HCT116 (cell line): ENCODE measurements around the gene ELK3. TPM values are rescaled to one million over a fixed set of nuclear protein-coding genes. Genes with fewer than 3 reads are reported as not detected.
A peak's percentile ranks its signal among the peaks of the same experiment; 100 is the strongest.

Experiments
- ATAC-seq: fragments of 200-7000 bp; cut with Tn5 transposase; 2 replicates; pipeline ENCODE4 v1.9.1; 2020; ENCODE audit warnings: mild to moderate bottlenecking, moderate library complexity
- BruUV-seq: library from RNA; stranded (reverse); fragments of 400-500 nt; replicated peaks from 2 replicates; lab custom pipeline; 2021; lab: Mats Ljungman, UMichigan
- CTCF ChIA-PET: fragments of 300-600 bp; sonication (Branson Sonifier 250); formaldehyde crosslinking; loops from one replicate; lab custom pipeline; 2021; ENCODE audit warnings: antibody characterized with exemption; lab: Charles Lee
- POLR2A ChIA-PET: fragments of 300-600, 350-600 bp; sonication (Branson Sonifier 250); formaldehyde crosslinking; loops from one replicate; lab custom pipeline; 2021; ENCODE audit warnings: antibody characterized with exemption; lab: Charles Lee
- RAD21 ChIA-PET, 2 experiments: fragments of 300-600 bp; sonication (Branson Sonifier 250); formaldehyde crosslinking; loops; one replicate each; lab custom pipeline; 2023; ENCODE audit warnings: low total read pairs in 2 of 2; ENCODE audit not compliant: uncharacterized antibody in 2 of 2, unreplicated experiment in 2 of 2, low non-redundant PET in 1 of 2; lab: Charles Lee
- DNase-seq: peaks from one replicate; pipeline ENCODE4 v3.0.0-alpha.2; 2010; ENCODE audit warnings: low read depth, low spot score
- H2AFZ ChIP-seq: fragments of 200-600 bp; shearing (Covaris generic), sonication (generic); 2 replicates; pipeline ENCODE4 v1.6.1; 2017; ENCODE audit warnings: low read depth, mixed run types, mixed read lengths, antibody characterized with exemption, low read length; ENCODE audit not compliant: poor library complexity, severe bottlenecking
- H3K27ac ChIP-seq: 2 replicates; pipeline ENCODE4 v1.5.1; 2012; ENCODE audit warnings: low read depth, low read length
- H3K27me3 ChIP-seq: fragments of 200-600 bp; sonication (generic); 2 replicates; pipeline ENCODE4 v1.6.1; 2016; ENCODE audit warnings: mixed run types, low read length, mixed read lengths; ENCODE audit not compliant: insufficient read depth
- H3K36me3 ChIP-seq, 2 experiments: fragments of 200-500 bp in 1 of 2; fragments of 200-600 bp in 1 of 2; sonication (Bioruptor generic) in 1 of 2; sonication (generic) in 1 of 2; 2 replicates each; pipeline versions ENCODE4 v1.5.1 to v1.6.1; 2014 to 2016; ENCODE audit warnings: low read length in 2 of 2, inconsistent platforms in 1 of 2, mixed read lengths in 1 of 2, mixed run types in 1 of 2; ENCODE audit not compliant: insufficient read depth in 2 of 2, control insufficient read depth in 1 of 2
- H3K4me1 ChIP-seq, 2 experiments: fragments of 200-600 bp in 1 of 2; sonication (generic) in 1 of 2; 2 replicates each; pipeline versions ENCODE4 v1.5.1 to v1.6.1; 2012 to 2017; ENCODE audit warnings: low read length in 2 of 2, inconsistent platforms in 1 of 2, mild to moderate bottlenecking in 1 of 2, mixed read lengths in 1 of 2, mixed run types in 1 of 2, moderate library complexity in 1 of 2; ENCODE audit not compliant: insufficient read depth in 2 of 2, control insufficient read depth in 1 of 2
- H3K4me2 ChIP-seq: fragments of 200-600 bp; sonication (generic); 2 replicates; pipeline ENCODE4 v1.6.1; 2017; ENCODE audit warnings: mixed run types, low read length, mixed read lengths
- H3K4me3 ChIP-seq, 2 experiments: fragments of 200-600 bp in 1 of 2; sonication (generic) in 1 of 2; replicated peaks in 1 of 2; 2 replicates each; pipeline ENCODE4 v1.5.1; 2011 to 2016; ENCODE audit warnings: low read length in 2 of 2, control low read depth in 1 of 2, low read depth in 1 of 2, mild to moderate bottlenecking in 1 of 2, mixed read lengths in 1 of 2, mixed run types in 1 of 2
- H3K79me2 ChIP-seq: fragments of 200-600 bp; sonication (generic); 2 replicates; pipeline ENCODE4 v1.6.1; 2017; ENCODE audit warnings: mild to moderate bottlenecking, mixed run types, low read length, moderate library complexity, mixed read lengths; ENCODE audit not compliant: insufficient read depth
- H3K9ac ChIP-seq: fragments of 200-600 bp; sonication (generic); 2 replicates; pipeline ENCODE4 v1.6.1; 2016; ENCODE audit warnings: low read length, mixed read lengths
- H3K9me2 ChIP-seq: fragments of 200-600 bp; sonication (generic), shearing (Covaris generic); 2 replicates; pipeline ENCODE4 v1.6.1; 2017; ENCODE audit warnings: mixed run types, mild to moderate bottlenecking, moderate library complexity; ENCODE audit not compliant: insufficient read depth
- H3K9me3 ChIP-seq, 2 experiments: fragments of 200-500 bp in 1 of 2; fragments of 200-600 bp in 1 of 2; sonication (Bioruptor generic) in 1 of 2; sonication (generic) in 1 of 2; 2 replicates each; pipeline ENCODE4 v1.6.1; 2014 to 2017; ENCODE audit warnings: low read length in 2 of 2, mixed read lengths in 2 of 2, inconsistent platforms in 1 of 2, low read depth in 1 of 2, mild to moderate bottlenecking in 1 of 2, mixed run types in 1 of 2, moderate library complexity in 1 of 2; ENCODE audit not compliant: control insufficient read depth in 1 of 2, insufficient read depth in 1 of 2
- H4K20me1 ChIP-seq: fragments of 200-600 bp; sonication (generic), shearing (Covaris generic); 2 replicates; pipeline ENCODE4 v1.6.1; 2017; ENCODE audit warnings: mixed run types, mild to moderate bottlenecking, moderate library complexity; ENCODE audit not compliant: insufficient read depth
- CBX3 ChIP-seq: IDR thresholded peaks from 2 replicates; pipeline ENCODE4 v1.6.1; 2012; ENCODE audit warnings: low read depth
- CEBPB ChIP-seq: IDR thresholded peaks from 2 replicates; pipeline ENCODE4 v1.6.1; 2012; ENCODE audit warnings: low read depth
- CTCF ChIP-seq, 3 experiments: fragments of 200-600 bp in 1 of 3; sonication (generic) in 1 of 3; IDR thresholded peaks in 2 of 3; conservative IDR thresholded peaks in 1 of 3; 2 replicates each; pipeline ENCODE4 v1.5.1; 2012 to 2017; ENCODE audit warnings: low read depth in 2 of 3, low read length in 2 of 3, antibody characterized with exemption in 1 of 3, borderline replicate concordance in 1 of 3, control low read depth in 1 of 3, mild to moderate bottlenecking in 1 of 3, mixed read lengths in 1 of 3, mixed run types in 1 of 3, moderate library complexity in 1 of 3; ENCODE audit not compliant: insufficient read depth in 1 of 3
- EGR1 ChIP-seq: IDR thresholded peaks from 2 replicates; pipeline ENCODE4 v1.6.1; 2012; ENCODE audit warnings: low read depth
- ELF1 ChIP-seq: IDR thresholded peaks from 2 replicates; pipeline ENCODE4 v1.6.1; 2012; ENCODE audit warnings: low read depth, borderline replicate concordance
- EZH2 ChIP-seq: fragments of 200-600 bp; sonication (generic); IDR thresholded peaks from 2 replicates; pipeline ENCODE4 v1.6.1; 2017; ENCODE audit warnings: antibody characterized with exemption, mixed run types
- EZH2phosphoT487 ChIP-seq: fragments of 200-600 bp; IDR thresholded peaks from 2 replicates; pipeline ENCODE4 v1.6.1; 2018; ENCODE audit warnings: antibody characterized with exemption, borderline replicate concordance
- FOSL1 ChIP-seq: IDR thresholded peaks from 2 replicates; pipeline ENCODE4 v1.6.1; 2012; ENCODE audit warnings: low read depth
- MAX ChIP-seq: IDR thresholded peaks from 2 replicates; pipeline ENCODE4 v1.6.1; 2012
- RAD21 ChIP-seq: IDR thresholded peaks from 2 replicates; pipeline ENCODE4 v1.6.1; 2012; ENCODE audit warnings: low read depth, mild to moderate bottlenecking
- SIN3A ChIP-seq: IDR thresholded peaks from 2 replicates; pipeline ENCODE4 v1.6.1; 2012; ENCODE audit warnings: low read depth
- SP1 ChIP-seq: IDR thresholded peaks from 2 replicates; pipeline ENCODE4 v1.6.1; 2012; ENCODE audit warnings: low read depth
- SRF ChIP-seq: IDR thresholded peaks from 2 replicates; pipeline ENCODE4 v1.6.1; 2012; ENCODE audit warnings: low read depth
- TCF7L2 ChIP-seq: IDR thresholded peaks from 2 replicates; pipeline ENCODE4 v1.7.0; 2011; ENCODE audit warnings: borderline replicate concordance, inconsistent platforms; ENCODE audit not compliant: insufficient read depth, insufficient read length; ENCODE audit errors: extremely low read depth
- ZFX ChIP-seq: fragments of 450-650 bp; IDR thresholded peaks from 2 replicates; pipeline ENCODE4 v1.6.1; 2017
- ZNF274 ChIP-seq: fragments of 200-500 bp; sonication (Bioruptor generic); IDR thresholded peaks from 2 replicates; pipeline ENCODE4 v1.6.1; 2014; ENCODE audit warnings: mild to moderate bottlenecking, low read depth, low read length, inconsistent platforms
- intact Hi-C: fragments of 100-400 bp; cut with micrococcal nuclease; formaldehyde crosslinking; loops from 2 replicates; pipeline ENCODE4 v1.10.0; 2022
- total RNA-seq: library from RNA; stranded (reverse); gene quantifications from one replicate; pipeline ENCODE4 v1.2.1, GENCODE V29; 2021; ENCODE audit not compliant: unreplicated experiment
- TF ChIP-seq, protein P1 (sequence below): IDR thresholded peaks from 2 replicates; pipeline ENCODE4 v1.6.1; 2011; ENCODE audit warnings: mild to moderate bottlenecking, low read length, moderate library complexity; ENCODE audit not compliant: insufficient replicate concordance; ENCODE audit errors: extremely low read depth
- TF ChIP-seq, protein P2 (sequence below): IDR thresholded peaks from 2 replicates; pipeline ENCODE4 v1.6.1; 2012; ENCODE audit warnings: low read depth

ELK3 gene
- total RNA-seq, 1 experiment from 2014 or later: 45.6 TPM

DNA sequence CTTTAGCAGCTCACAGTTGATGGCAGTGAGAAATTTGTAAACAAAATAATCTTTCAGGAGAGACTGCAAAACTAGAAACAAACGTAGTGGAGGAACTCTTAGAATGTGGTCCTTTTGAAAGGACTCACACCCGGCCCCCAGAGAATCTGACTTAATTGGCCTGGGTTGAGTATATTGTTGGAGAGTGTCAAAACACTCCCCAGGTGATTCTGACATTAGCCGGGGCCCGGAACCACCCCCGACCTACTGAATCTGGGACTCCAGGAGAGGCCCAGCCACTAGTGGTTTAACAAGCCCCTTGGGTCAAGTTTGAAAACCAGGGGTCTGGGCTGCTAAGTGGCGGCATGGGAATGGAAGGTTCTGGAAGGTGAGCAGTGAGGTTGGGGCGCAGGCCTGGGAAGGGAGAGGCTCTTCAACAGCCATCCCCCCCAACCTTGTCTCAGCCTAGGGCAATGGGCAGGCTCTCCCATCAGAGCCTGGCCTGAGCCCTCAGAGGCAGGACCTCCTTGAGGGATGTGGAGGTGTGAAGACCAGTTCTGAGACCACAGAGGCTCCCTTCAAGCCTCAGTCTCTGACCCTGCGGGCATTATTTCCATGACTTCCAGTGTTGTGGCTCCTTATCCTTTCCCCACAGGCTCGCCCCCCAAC is 1.1 kb upstream of the ELK3 start:
- Histone ChIP-seq H3K79me2 (peaks cover 33% of the 10 kb centered on the region), H4K20me1 (no peaks in the 10 kb centered on the region), H3K27ac (peak overlapping the region; percentile 88), H3K4me2 (peak overlapping the region; percentile 99)
- CTCF ChIA-PET: no interaction called here
- no TSS peak for BruUV-seq
- TF ChIP-seq CBX3 (no peak), MAX (no peak), ZNF274 (no peak), SRF (no peak), SIN3A (no peak), CTCF (IDR thresholded peaks at IDR 0.05 in 2 of 3, conservative IDR thresholded peaks at IDR 0.05 in 1 of 3; ENCODE audit: borderline replicate concordance in 1 of 3, insufficient read depth in 1 of 3, low read depth in 2 of 3, low read length in 2 of 3) (no peak), ELF1 (no peak), FOSL1 (no peak), CEBPB (no peak), SP1 (no peak), RAD21 (no peak), EGR1 (no peak), TCF7L2 (no peak), EZH2 (no peak), EZH2phosphoT487 (no peak), ZFX (no peak)
- TF ChIP-seq, protein P1, sequence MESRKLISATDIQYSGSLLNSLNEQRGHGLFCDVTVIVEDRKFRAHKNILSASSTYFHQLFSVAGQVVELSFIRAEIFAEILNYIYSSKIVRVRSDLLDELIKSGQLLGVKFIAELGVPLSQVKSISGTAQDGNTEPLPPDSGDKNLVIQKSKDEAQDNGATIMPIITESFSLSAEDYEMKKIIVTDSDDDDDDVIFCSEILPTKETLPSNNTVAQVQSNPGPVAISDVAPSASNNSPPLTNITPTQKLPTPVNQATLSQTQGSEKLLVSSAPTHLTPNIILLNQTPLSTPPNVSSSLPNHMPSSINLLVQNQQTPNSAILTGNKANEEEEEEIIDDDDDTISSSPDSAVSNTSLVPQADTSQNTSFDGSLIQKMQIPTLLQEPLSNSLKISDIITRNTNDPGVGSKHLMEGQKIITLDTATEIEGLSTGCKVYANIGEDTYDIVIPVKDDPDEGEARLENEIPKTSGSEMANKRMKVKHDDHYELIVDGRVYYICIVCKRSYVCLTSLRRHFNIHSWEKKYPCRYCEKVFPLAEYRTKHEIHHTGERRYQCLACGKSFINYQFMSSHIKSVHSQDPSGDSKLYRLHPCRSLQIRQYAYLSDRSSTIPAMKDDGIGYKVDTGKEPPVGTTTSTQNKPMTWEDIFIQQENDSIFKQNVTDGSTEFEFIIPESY: no peak
- TF ChIP-seq, protein P2, sequence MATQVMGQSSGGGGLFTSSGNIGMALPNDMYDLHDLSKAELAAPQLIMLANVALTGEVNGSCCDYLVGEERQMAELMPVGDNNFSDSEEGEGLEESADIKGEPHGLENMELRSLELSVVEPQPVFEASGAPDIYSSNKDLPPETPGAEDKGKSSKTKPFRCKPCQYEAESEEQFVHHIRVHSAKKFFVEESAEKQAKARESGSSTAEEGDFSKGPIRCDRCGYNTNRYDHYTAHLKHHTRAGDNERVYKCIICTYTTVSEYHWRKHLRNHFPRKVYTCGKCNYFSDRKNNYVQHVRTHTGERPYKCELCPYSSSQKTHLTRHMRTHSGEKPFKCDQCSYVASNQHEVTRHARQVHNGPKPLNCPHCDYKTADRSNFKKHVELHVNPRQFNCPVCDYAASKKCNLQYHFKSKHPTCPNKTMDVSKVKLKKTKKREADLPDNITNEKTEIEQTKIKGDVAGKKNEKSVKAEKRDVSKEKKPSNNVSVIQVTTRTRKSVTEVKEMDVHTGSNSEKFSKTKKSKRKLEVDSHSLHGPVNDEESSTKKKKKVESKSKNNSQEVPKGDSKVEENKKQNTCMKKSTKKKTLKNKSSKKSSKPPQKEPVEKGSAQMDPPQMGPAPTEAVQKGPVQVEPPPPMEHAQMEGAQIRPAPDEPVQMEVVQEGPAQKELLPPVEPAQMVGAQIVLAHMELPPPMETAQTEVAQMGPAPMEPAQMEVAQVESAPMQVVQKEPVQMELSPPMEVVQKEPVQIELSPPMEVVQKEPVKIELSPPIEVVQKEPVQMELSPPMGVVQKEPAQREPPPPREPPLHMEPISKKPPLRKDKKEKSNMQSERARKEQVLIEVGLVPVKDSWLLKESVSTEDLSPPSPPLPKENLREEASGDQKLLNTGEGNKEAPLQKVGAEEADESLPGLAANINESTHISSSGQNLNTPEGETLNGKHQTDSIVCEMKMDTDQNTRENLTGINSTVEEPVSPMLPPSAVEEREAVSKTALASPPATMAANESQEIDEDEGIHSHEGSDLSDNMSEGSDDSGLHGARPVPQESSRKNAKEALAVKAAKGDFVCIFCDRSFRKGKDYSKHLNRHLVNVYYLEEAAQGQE: no peak
- TF ChIP-seq, all 23 proteins: peak for 0
- no peaks in the 10 kb centered on the region for H3K9me3 ChIP-seq
- intact Hi-C loops: no loop called here
- ATAC-seq: no peak
- no peak for DNase-seq
- H2AFZ ChIP-seq: no peak overlapping the region
- peak overlapping the region in 1 of 2 experiments; percentile 85 for H3K4me3 ChIP-seq
- no peaks in the 10 kb centered on the region for H3K27me3 ChIP-seq
- H3K9me2 ChIP-seq: no peaks in the 10 kb centered on the region
- H3K9ac ChIP-seq: 0 out of 2 replicates have a peak overlapping the region, but pooled peaks have one; percentile 84
- no peaks in the 10 kb centered on the region for H3K36me3 ChIP-seq
- ChIA-PET RAD21 (no interaction called here), POLR2A (no interaction called here)
- peaks cover 28 to 32% of the 10 kb centered on the region in 2 experiments for H3K4me1 ChIP-seq
